D721Med (cell line): Measurements from ENCODE around the gene POMT2.
A peak's percentile ranks its signal among the peaks of the same experiment; 100 is the strongest.
"Not testable (repeated sequence)": the region's sequence is repeated elsewhere in the genome, so short reads cannot be mapped to it uniquely, and the experiment has no call there.

ENCODE experiments used
- DNase-seq: peaks from one replicate; pipeline ENCODE4 v3.0.0; 2011; ENCODE audit warnings: low spot score; ENCODE audit not compliant: insufficient read length
- FAIRE-seq: peaks from 2 replicates; lab custom pipeline; 2011; peaks lifted over from hg19 to GRCh38; lab: Jason Lieb, UNC
- CTCF ChIP-seq: IDR thresholded peaks from 2 replicates; pipeline ENCODE4 v1.5.1; 2012; ENCODE audit warnings: mild to moderate bottlenecking, control low read depth; ENCODE audit not compliant: insufficient read depth; ENCODE audit errors: missing control alignments

Gene POMT2

GRCh38 chr14:77324816-77325745 lies 4.4 kb upstream of the POMT2 start:
- FAIRE-seq: no peak
- TF ChIP-seq CTCF: no peak
- no peak for DNase-seq

- no peak for FAIRE-seq
- no peak for TF ChIP-seq CTCF
Observed at GRCh38 chr14:77324289-77324688, 3.6 kb upstream of the POMT2 start.

GRCh38 chr14:77323571-77323970 lies 2.9 kb upstream of the POMT2 start:
- no peak for DNase-seq
- FAIRE-seq: no peak
- TF ChIP-seq CTCF: no peak

More at GRCh38 chr14:77324289-77324688, 3.6 kb upstream of the POMT2 start:
- no peak for DNase-seq

- FAIRE-seq (no peak), DNase-seq (no peak)
- TF ChIP-seq CTCF: no peak
Observed at GRCh38 chr14:77322951-77323350, 2.3 kb upstream of the POMT2 start.

GRCh38 chr14:77322250-77322902 lies 1.7 kb upstream of the POMT2 start:
- peak; percentile 29 for FAIRE-seq
- no peak for TF ChIP-seq CTCF

GRCh38 chr14:77319422-77319821 lies 1.3 kb downstream of the POMT2 start:
- no peak for DNase-seq
- no peak for FAIRE-seq
- TF ChIP-seq CTCF: no peak

More at GRCh38 chr14:77322250-77322902, 1.7 kb upstream of the POMT2 start:
- DNase-seq: no peak

GRCh38 chr14:77318756-77319155 lies 1.9 kb downstream of the POMT2 start:
- FAIRE-seq, DNase-seq: not testable (repeated sequence)
